Endothelial cell of umbilical vein (primary cell): ENCODE data around the gene GDA. TPM values are rescaled to one million over a fixed set of nuclear protein-coding genes. Genes with fewer than 3 reads are reported as not detected.

Source experiments
- BruUV-seq: library from RNA; stranded (reverse); fragments of 400-500 nt; replicated peaks from 2 replicates; lab custom pipeline; 2021; lab: Mats Ljungman, UMichigan
- CTCF ChIA-PET: fragments of 300-600, 350-600 bp; sonication (Branson Sonifier 250); formaldehyde crosslinking; loops from one replicate; lab custom pipeline; 2021; ENCODE audit warnings: antibody characterized with exemption, inconsistent platforms; lab: Charles Lee
- POLR2A ChIA-PET: fragments of 300-600, 350-600 bp; sonication (Branson Sonifier 250); formaldehyde crosslinking; loops from one replicate; lab custom pipeline; 2021; ENCODE audit warnings: antibody characterized with exemption, inconsistent platforms; lab: Charles Lee
- DNase-seq: peaks from one replicate; pipeline ENCODE4 v3.0.0-alpha.2; 2011; ENCODE audit warnings: low read depth, low spot score
- FAIRE-seq: peaks from 2 replicates; lab custom pipeline; 2011; peaks lifted over from hg19 to GRCh38; lab: Jason Lieb, UNC
- H2AFZ ChIP-seq: 2 replicates; pipeline ENCODE4 v1.6.0; 2012; ENCODE audit warnings: low read depth, low read length, control low read depth, inconsistent platforms
- H3K27ac ChIP-seq: 2 replicates; pipeline ENCODE4 v1.5.1; 2011; ENCODE audit warnings: low read depth, mild to moderate bottlenecking, control low read depth, low read length, moderate library complexity; ENCODE audit not compliant: insufficient read depth
- H3K27me3 ChIP-seq, 2 experiments: 2 replicates each; pipeline versions ENCODE4 v1.6.0 to v1.6.1; 2011; ENCODE audit warnings: low read length in 2 of 2, mixed read lengths in 1 of 2; ENCODE audit not compliant: control insufficient read depth in 2 of 2, insufficient read depth in 2 of 2
- H3K36me3 ChIP-seq, 2 experiments: 2 replicates in 1 of 2; 3 replicates in 1 of 2; pipeline ENCODE4 v1.5.1; 2011; ENCODE audit warnings: low read length in 2 of 2, mild to moderate bottlenecking in 1 of 2, moderate library complexity in 1 of 2; ENCODE audit not compliant: control insufficient read depth in 2 of 2, insufficient read depth in 2 of 2; ENCODE audit errors: extremely low read depth in 1 of 2
- H3K4me1 ChIP-seq: 3 replicates; pipeline ENCODE4 v1.5.1; 2011; ENCODE audit warnings: mild to moderate bottlenecking, low read length; ENCODE audit not compliant: control insufficient read depth, insufficient read depth; ENCODE audit errors: extremely low read depth
- H3K4me2 ChIP-seq: 2 replicates; pipeline ENCODE4 v1.6.1; 2011; ENCODE audit warnings: low read length, control low read depth, mixed read lengths; ENCODE audit not compliant: insufficient read depth
- H3K4me3 ChIP-seq, 3 experiments: fragments of 200-600 bp in 1 of 3; sonication (generic), shearing (Covaris generic) in 1 of 3; replicated peaks in 1 of 3; 2 replicates each; pipeline ENCODE4 v1.5.1; 2011 to 2016; ENCODE audit warnings: control low read depth in 3 of 3, low read length in 3 of 3, mild to moderate bottlenecking in 2 of 3, inconsistent platforms in 1 of 3, low read depth in 1 of 3, moderate library complexity in 1 of 3; ENCODE audit not compliant: insufficient read depth in 1 of 3
- H3K79me2 ChIP-seq: 2 replicates; pipeline ENCODE4 v1.6.0; 2012; ENCODE audit warnings: low read length, inconsistent platforms; ENCODE audit not compliant: control insufficient read depth, insufficient read depth
- H3K9ac ChIP-seq: replicated peaks from 2 replicates; pipeline ENCODE3; 2011; ENCODE audit warnings: low read length, control low read depth; ENCODE audit not compliant: insufficient read depth; ENCODE audit errors: extremely low read depth
- H3K9me1 ChIP-seq: replicated peaks from 3 replicates; pipeline ENCODE4 v1.6.0; 2011; ENCODE audit warnings: mild to moderate bottlenecking, low read length; ENCODE audit not compliant: control insufficient read depth, insufficient read depth; ENCODE audit errors: extremely low read depth
- H3K9me3 ChIP-seq: replicated peaks from 2 replicates; pipeline ENCODE4 v1.5.1; 2012; ENCODE audit warnings: low read length, inconsistent platforms; ENCODE audit not compliant: control insufficient read depth, insufficient read depth
- H4K20me1 ChIP-seq: replicated peaks from 2 replicates; pipeline ENCODE3; 2011; ENCODE audit warnings: mild to moderate bottlenecking, low read length; ENCODE audit not compliant: control insufficient read depth, insufficient read depth; ENCODE audit errors: extremely low read depth
- EZH2 ChIP-seq: IDR thresholded peaks from 2 replicates; pipeline ENCODE4 v1.6.1; 2012; ENCODE audit warnings: borderline replicate concordance, low read depth, mild to moderate bottlenecking, moderate library complexity, low read length, inconsistent platforms; ENCODE audit not compliant: severe bottlenecking
- FOS ChIP-seq: IDR thresholded peaks from 2 replicates; pipeline ENCODE4 v1.6.1; 2011; ENCODE audit warnings: mild to moderate bottlenecking, low read length, moderate library complexity, borderline replicate concordance; ENCODE audit not compliant: insufficient read depth
- GATA2 ChIP-seq: IDR thresholded peaks from 2 replicates; pipeline ENCODE4 v1.7.0; 2011; ENCODE audit warnings: low read depth, mild to moderate bottlenecking, moderate library complexity, mixed read lengths, low read length; ENCODE audit not compliant: insufficient read length, insufficient read depth
- JUN ChIP-seq: IDR thresholded peaks from 2 replicates; pipeline ENCODE4 v1.6.1; 2011; ENCODE audit warnings: borderline replicate concordance, low read depth; ENCODE audit not compliant: insufficient read length, insufficient read depth
- MYC ChIP-seq: IDR thresholded peaks from one replicate; pipeline ENCODE4 v1.6.1; 2011; ENCODE audit warnings: mild to moderate bottlenecking, low read depth, low read length
- POLR2A ChIP-seq: IDR thresholded peaks from 2 replicates; pipeline ENCODE4 v1.6.1; 2012; ENCODE audit warnings: low read depth, mild to moderate bottlenecking, control low read depth, low read length
- POLR2AphosphoS5 ChIP-seq: IDR thresholded peaks from 2 replicates; pipeline ENCODE4 v1.6.1; 2012; ENCODE audit warnings: low read depth, mild to moderate bottlenecking, control low read depth, low read length, moderate library complexity; ENCODE audit not compliant: insufficient read depth
- dilution Hi-C: fragments of 300-500 bp; cut with MboI; formaldehyde crosslinking; loops from one replicate; pipeline ENCODE4 v1.15.0; 2019; ENCODE audit warnings: low sequenced_read_pairs; ENCODE audit not compliant: extremely low pct_ligation_motif_present
- intact Hi-C: fragments of 100-400 bp; cut with micrococcal nuclease; formaldehyde crosslinking; loops from one replicate; pipeline ENCODE4 v1.10.0; 2022
- polyA plus RNA-seq, 4 experiments: library from polyadenylated mRNA; depleted of rRNA in 3 of 4; stranded (reverse) in 3 of 4; unstranded in 1 of 4; fragments of >200 nt; gene quantifications; 2 replicates each; pipeline versions ENCODE4 v1.2.1 to v1.2.3, GENCODE V29; 2011 to 2012; ENCODE audit warnings: missing spikeins in 1 of 4
- total RNA-seq: library from RNA; stranded (reverse); gene quantifications from 2 replicates; pipeline ENCODE4 v1.2.3, GENCODE V29; 2021
- TF ChIP-seq, protein P1 (sequence below), 2 donors: IDR thresholded peaks; 1 replicate in 1 of 2; 2 replicates in 1 of 2; pipeline ENCODE4 v1.5.1; 2011; ENCODE audit warnings: low read length in 2 of 2, mild to moderate bottlenecking in 2 of 2, moderate library complexity in 2 of 2, control low read depth in 1 of 2, inconsistent platforms in 1 of 2, low read depth in 1 of 2; ENCODE audit not compliant: insufficient read depth in 1 of 2; ENCODE audit errors: extremely low read depth in 1 of 2
- TF ChIP-seq, protein P2 (sequence below): IDR thresholded peaks from 2 replicates; pipeline ENCODE4 v1.6.1; 2011; ENCODE audit not compliant: insufficient read depth, insufficient read length

The GDA gene
- total and polyA plus RNA-seq, 2 donors (not counting 3 experiments of a cell fraction or from before 2014, with no cell fraction given), result not detected

DNA sequence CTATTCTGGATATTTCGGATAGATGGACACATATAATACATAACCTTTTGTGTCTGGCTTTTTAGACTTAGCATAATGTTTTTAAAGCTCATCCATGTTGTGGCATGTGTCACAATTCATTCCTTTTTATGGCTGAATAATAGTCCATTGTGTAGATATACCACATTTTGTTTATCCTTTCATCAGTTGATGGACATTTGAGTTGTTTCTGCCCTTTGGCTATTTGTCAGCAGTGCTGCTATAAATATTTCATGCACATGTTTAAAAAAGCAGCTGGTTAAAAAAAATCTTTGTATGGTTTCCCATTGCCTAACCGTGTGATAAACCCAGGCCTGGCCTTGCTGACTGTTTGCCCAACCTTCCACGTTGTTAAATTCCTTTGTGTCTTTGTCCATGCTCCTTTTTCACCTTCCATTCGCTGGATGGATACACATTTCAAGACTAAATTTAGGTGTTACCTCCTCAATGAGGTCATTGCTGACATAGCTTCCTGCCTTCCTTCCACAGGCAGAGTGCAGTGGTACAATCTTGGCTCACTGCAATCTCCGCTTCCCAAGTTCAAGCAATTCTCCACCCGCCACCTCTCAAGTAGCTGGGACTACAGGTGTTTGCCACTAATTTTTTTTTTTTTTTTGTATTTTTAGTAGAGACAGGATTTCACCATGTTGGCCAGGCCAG, 11.3 kb downstream of the GDA start:
- ChIA-PET POLR2A (no interaction called here), CTCF (no interaction called here)
- Histone ChIP-seq H3K4me1 (no peaks in the 10 kb centered on the region), H3K27ac (no peak overlapping the region), H3K4me3 (no peak overlapping the region), H3K36me3 (no peaks in the 10 kb centered on the region), H3K9me1 (no peaks in the 10 kb centered on the region), H3K9me3 (no peaks in the 10 kb centered on the region), H3K79me2 (no peaks in the 10 kb centered on the region), H3K4me2 (no peak overlapping the region), H2AFZ (no peak overlapping the region), H4K20me1 (no peaks in the 10 kb centered on the region), H3K9ac (no peak overlapping the region), H3K27me3 (no peaks in the 10 kb centered on the region)
- intact Hi-C loops, result no loop called here
- FAIRE-seq (no peak), DNase-seq (no peak)
- BruUV-seq, result no TSS peak
- no peak for TF ChIP-seq FOS
- TF ChIP-seq, protein P1, sequence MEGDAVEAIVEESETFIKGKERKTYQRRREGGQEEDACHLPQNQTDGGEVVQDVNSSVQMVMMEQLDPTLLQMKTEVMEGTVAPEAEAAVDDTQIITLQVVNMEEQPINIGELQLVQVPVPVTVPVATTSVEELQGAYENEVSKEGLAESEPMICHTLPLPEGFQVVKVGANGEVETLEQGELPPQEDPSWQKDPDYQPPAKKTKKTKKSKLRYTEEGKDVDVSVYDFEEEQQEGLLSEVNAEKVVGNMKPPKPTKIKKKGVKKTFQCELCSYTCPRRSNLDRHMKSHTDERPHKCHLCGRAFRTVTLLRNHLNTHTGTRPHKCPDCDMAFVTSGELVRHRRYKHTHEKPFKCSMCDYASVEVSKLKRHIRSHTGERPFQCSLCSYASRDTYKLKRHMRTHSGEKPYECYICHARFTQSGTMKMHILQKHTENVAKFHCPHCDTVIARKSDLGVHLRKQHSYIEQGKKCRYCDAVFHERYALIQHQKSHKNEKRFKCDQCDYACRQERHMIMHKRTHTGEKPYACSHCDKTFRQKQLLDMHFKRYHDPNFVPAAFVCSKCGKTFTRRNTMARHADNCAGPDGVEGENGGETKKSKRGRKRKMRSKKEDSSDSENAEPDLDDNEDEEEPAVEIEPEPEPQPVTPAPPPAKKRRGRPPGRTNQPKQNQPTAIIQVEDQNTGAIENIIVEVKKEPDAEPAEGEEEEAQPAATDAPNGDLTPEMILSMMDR (IDR thresholded peaks at IDR 0.05; ENCODE audit: extremely low read depth in 1 of 2, insufficient read depth in 1 of 2, low read depth in 1 of 2, low read length in 2 of 2), result no peak
- TF ChIP-seq MYC, result no peak
- no peak for TF ChIP-seq POLR2AphosphoS5
- TF ChIP-seq POLR2A, result no peak
- TF ChIP-seq, protein P2, sequence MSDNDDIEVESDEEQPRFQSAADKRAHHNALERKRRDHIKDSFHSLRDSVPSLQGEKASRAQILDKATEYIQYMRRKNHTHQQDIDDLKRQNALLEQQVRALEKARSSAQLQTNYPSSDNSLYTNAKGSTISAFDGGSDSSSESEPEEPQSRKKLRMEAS, result no peak
- TF ChIP-seq JUN, result no peak
- TF ChIP-seq GATA2, result no peak
- TF ChIP-seq EZH2, result no peak
- dilution Hi-C loops, result no loop called here
